Smooth muscle cell of the brain vasculature (primary cell): ENCODE data around the gene SLC22A12.
"Not testable (repeated sequence)": the region's sequence is repeated elsewhere in the genome, so short reads cannot be mapped to it uniquely, and the experiment has no call there.

Experiments
- DNase-seq: peaks from one replicate; pipeline ENCODE4 v3.0.0-alpha.2; 2012; ENCODE audit warnings: low read depth, low spot score

The SLC22A12 gene

GRCh38 chr11:64585150-64585549 is 5.9 kb upstream of the SLC22A12 start:
- no peak for DNase-seq

- DNase-seq, result no peak
Observed at GRCh38 chr11:64586366-64586765, 4.7 kb upstream of the SLC22A12 start.

GRCh38 chr11:64588701-64589100 is 2.3 kb upstream of the SLC22A12 start:
- DNase-seq, result no peak

- no peak for DNase-seq
Observed at GRCh38 chr11:64591257-64592233, 525 bp downstream of the SLC22A12 start.

- DNase-seq, result no peak
Observed at GRCh38 chr11:64592234-64592615, 1.2 kb downstream of the SLC22A12 start.

- no peak for DNase-seq
Observed at GRCh38 chr11:64592656-64593055, 1.6 kb downstream of the SLC22A12 start.

GRCh38 chr11:64593156-64594105 is 2.4 kb downstream of the SLC22A12 start:
- no peak for DNase-seq

- DNase-seq, result no peak
Observed at GRCh38 chr11:64594159-64594939, 3.3 kb downstream of the SLC22A12 start.

- not testable (repeated sequence) for DNase-seq
Observed at GRCh38 chr11:64595922-64596321, 4.9 kb downstream of the SLC22A12 start.

- no peak for DNase-seq
Observed at GRCh38 chr11:64597671-64598101, 6.7 kb downstream of the SLC22A12 start.

GRCh38 chr11:64598106-64598796 is 7.2 kb downstream of the SLC22A12 start:
- no peak for DNase-seq

- DNase-seq, result no peak
Observed at GRCh38 chr11:64598797-64599697, 8.0 kb downstream of the SLC22A12 start.

- DNase-seq, result no peak
Observed at GRCh38 chr11:64599698-64600211, 8.7 kb downstream of the SLC22A12 start.

GRCh38 chr11:64600281-64600992 is 9.4 kb downstream of the SLC22A12 start:
- no peak for DNase-seq

- no peak for DNase-seq
Observed at GRCh38 chr11:64601605-64602465, 10.8 kb downstream of the SLC22A12 start.

- DNase-seq, result no peak
Observed at GRCh38 chr11:64602466-64603070, 11.5 kb downstream of the SLC22A12 start.

GRCh38 chr11:64603411-64604110 is 12.5 kb downstream of the SLC22A12 start:
- DNase-seq, result no peak
